ENCODE measurements around the gene PTPRD. TPM values are rescaled to one million over a fixed set of nuclear protein-coding genes. Genes with fewer than 3 reads are reported as not detected.

Gene PTPRD
- total RNA-seq, 1 experiment from 2014 or later: 69.6 TPM

DNA sequence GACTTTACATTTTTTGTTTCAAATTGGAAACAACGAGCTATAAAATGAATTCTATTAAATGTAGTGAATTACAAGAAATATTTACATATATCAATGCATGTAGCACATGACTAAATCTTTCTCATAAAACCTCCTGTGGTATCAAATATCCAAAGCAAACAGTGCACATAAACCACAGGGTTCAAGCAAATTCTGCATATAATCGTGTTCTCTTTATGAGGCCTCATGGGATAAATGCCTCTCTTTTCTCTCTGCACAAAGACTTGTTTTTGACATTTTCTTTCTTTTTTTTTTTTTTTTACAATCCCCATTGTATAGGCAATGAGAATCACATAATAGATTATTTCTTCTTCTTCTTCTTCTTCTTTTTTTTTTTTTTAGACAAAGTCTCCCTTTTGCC is 1696.0 kb downstream of the PTPRD start:
- H3K4me1 Mint-ChIP-seq: no peaks in the 10 kb centered on the region
- no peak overlapping the region for H3K27ac Mint-ChIP-seq

DNA sequence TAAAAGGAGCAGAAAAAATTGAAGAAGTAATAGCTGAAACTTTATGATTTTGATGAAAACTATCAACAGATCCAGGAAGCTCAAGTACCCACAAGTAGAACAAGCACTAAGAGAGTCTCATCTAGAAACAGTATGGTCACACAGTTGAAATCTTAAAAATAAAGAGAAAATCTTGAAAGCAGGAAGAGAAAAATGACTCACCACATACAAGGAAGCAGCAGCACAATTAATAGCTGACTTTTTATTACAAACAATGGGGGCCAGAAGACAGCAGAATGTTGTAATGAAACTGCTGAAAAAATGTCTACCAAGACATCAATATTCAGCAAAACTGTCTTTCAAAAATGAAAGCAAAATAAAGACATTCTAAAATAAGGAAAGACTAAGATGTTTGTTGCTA is 1704.9 kb downstream of the PTPRD start:
- H3K27me3 Mint-ChIP-seq (ENCODE audit: low read depth): no peaks in the 10 kb centered on the region
- peaks cover 7% of the 10 kb centered on the region for H3K9me3 Mint-ChIP-seq
- POLR2A ChIA-PET: no interaction called here
- DNase-seq (ENCODE audit: low spot score) (no peak), ATAC-seq (no peak)
- TF ChIP-seq GRHL2 (CRISPR knock-in tag; IDR thresholded peaks at IDR 0.05; ENCODE audit: insufficient replicate concordance, severe bottlenecking): no peak
- H3K4me3 Mint-ChIP-seq: no peak overlapping the region
- H3K4me1 Mint-ChIP-seq: no peaks in the 10 kb centered on the region
- H3K36me3 Mint-ChIP-seq: no peaks in the 10 kb centered on the region
- CTCF ChIA-PET: interaction anchor here (3.8 kb wide), 1 partner anchor 12 kb away, joined by 13 read pairs; no protein-coding TSS in a partner anchor
- H3K27ac Mint-ChIP-seq: no peak overlapping the region

More for the DNA sequence above, 1696.0 kb downstream of the PTPRD start:
- H3K27me3 Mint-ChIP-seq (ENCODE audit: low read depth): no peaks in the 10 kb centered on the region
- TF ChIP-seq ZNF423 (CRISPR knock-in tag; IDR thresholded peaks at IDR 0.05): no peak
- TF ChIP-seq CREB1 (CRISPR knock-in tag; IDR thresholded peaks at IDR 0.05): no peak
- no peak for TF ChIP-seq RORB (CRISPR knock-in tag; IDR thresholded peaks at IDR 0.05)
- TF ChIP-seq, protein P1, sequence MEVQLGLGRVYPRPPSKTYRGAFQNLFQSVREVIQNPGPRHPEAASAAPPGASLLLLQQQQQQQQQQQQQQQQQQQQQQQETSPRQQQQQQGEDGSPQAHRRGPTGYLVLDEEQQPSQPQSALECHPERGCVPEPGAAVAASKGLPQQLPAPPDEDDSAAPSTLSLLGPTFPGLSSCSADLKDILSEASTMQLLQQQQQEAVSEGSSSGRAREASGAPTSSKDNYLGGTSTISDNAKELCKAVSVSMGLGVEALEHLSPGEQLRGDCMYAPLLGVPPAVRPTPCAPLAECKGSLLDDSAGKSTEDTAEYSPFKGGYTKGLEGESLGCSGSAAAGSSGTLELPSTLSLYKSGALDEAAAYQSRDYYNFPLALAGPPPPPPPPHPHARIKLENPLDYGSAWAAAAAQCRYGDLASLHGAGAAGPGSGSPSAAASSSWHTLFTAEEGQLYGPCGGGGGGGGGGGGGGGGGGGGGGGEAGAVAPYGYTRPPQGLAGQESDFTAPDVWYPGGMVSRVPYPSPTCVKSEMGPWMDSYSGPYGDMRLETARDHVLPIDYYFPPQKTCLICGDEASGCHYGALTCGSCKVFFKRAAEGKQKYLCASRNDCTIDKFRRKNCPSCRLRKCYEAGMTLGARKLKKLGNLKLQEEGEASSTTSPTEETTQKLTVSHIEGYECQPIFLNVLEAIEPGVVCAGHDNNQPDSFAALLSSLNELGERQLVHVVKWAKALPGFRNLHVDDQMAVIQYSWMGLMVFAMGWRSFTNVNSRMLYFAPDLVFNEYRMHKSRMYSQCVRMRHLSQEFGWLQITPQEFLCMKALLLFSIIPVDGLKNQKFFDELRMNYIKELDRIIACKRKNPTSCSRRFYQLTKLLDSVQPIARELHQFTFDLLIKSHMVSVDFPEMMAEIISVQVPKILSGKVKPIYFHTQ (CRISPR knock-in tag; IDR thresholded peaks at IDR 0.05): no peak
- TF ChIP-seq, protein P2, sequence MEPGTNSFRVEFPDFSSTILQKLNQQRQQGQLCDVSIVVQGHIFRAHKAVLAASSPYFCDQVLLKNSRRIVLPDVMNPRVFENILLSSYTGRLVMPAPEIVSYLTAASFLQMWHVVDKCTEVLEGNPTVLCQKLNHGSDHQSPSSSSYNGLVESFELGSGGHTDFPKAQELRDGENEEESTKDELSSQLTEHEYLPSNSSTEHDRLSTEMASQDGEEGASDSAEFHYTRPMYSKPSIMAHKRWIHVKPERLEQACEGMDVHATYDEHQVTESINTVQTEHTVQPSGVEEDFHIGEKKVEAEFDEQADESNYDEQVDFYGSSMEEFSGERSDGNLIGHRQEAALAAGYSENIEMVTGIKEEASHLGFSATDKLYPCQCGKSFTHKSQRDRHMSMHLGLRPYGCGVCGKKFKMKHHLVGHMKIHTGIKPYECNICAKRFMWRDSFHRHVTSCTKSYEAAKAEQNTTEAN (CRISPR knock-in tag; IDR thresholded peaks at IDR 0.05): no peak
- TF ChIP-seq, protein P3, sequence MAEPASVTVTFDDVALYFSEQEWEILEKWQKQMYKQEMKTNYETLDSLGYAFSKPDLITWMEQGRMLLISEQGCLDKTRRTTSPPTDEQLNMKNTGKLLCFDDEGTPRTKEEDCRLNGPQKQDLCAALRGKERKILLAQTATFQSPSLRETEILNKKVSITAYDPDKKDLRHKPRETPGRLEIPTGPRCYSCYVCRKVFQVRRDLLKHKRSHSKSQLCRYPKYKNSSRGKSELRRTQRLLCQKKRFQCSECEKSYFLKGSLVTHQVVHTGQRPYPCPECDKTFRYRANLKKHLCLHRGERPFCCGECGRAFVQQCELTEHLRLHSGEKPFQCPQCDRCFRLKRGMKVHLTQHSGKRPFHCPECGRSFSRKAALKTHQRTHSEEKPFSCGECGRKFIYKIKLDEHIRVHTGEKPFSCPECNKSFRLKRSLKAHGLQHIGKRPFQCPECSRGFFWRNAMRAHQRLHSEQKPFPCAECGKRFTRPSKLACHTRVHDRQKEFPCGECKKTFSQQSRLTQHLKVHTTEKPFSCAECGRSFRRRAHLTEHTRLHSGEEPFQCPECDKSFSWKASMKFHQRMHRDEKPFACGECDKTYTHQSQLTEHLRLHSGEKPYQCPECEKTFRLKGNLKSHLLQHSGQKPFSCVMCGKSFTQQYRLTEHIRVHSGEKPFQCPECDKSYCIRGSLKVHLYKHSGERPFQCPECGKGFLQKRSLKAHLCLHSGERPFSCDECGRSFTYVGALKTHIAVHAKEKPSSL (CRISPR knock-in tag; conservative IDR thresholded peaks at IDR 0.05): no peak
- TF ChIP-seq NFYB (CRISPR knock-in tag; conservative IDR thresholded peaks at IDR 0.05; ENCODE audit: low read depth): no peak
- TF ChIP-seq, protein P4, sequence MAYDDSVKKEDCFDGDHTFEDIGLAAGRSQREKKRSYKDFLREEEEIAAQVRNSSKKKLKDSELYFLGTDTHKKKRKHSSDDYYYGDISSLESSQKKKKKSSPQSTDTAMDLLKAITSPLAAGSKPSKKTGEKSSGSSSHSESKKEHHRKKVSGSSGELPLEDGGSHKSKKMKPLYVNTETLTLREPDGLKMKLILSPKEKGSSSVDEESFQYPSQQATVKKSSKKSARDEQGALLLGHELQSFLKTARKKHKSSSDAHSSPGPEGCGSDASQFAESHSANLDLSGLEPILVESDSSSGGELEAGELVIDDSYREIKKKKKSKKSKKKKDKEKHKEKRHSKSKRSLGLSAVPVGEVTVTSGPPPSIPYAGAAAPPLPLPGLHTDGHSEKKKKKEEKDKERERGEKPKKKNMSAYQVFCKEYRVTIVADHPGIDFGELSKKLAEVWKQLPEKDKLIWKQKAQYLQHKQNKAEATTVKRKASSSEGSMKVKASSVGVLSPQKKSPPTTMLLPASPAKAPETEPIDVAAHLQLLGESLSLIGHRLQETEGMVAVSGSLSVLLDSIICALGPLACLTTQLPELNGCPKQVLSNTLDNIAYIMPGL (CRISPR knock-in tag; IDR thresholded peaks at IDR 0.05): no peak
- no peak for TF ChIP-seq ZNF232 (CRISPR knock-in tag; IDR thresholded peaks at IDR 0.05)
- ATAC-seq: no peak
- H3K4me3 Mint-ChIP-seq: no peak overlapping the region
- ChIA-PET POLR2A (no interaction called here), CTCF (no interaction called here)
- H3K36me3 Mint-ChIP-seq: no peaks in the 10 kb centered on the region
- no peak for DNase-seq (ENCODE audit: low spot score)
- no peaks in the 10 kb centered on the region for H3K9me3 Mint-ChIP-seq

DNA sequence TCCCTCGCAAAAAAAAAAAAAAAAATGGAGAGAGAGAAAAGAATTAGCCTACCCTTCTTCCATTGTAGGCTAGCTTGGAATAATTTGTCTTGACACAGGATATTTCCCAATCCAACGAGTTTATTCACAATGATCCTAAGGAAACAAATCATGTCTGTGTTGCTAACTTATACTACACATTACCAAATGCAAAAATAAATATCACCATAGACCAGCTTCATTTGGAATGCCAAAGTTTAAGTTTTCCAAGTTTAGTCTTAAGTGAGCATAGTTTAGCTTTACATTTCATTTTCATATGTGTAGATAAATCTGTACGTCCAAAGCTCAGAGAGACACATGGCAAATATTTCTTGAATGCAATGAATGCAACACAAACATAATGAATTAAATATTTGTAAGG is 1707.1 kb downstream of the PTPRD start:
- H3K27me3 Mint-ChIP-seq (ENCODE audit: low read depth): no peaks in the 10 kb centered on the region
- peaks cover 7% of the 10 kb centered on the region for H3K9me3 Mint-ChIP-seq
- H3K27ac Mint-ChIP-seq: no peak overlapping the region
- ChIA-PET POLR2A (no interaction called here), CTCF (interaction anchor here (3.8 kb wide), 1 partner anchor 10 kb away, joined by 13 read pairs; no protein-coding TSS in a partner anchor)
- H3K4me3 Mint-ChIP-seq: no peak overlapping the region
- no peaks in the 10 kb centered on the region for H3K36me3 Mint-ChIP-seq
- no peak for ATAC-seq
- no peaks in the 10 kb centered on the region for H3K4me1 Mint-ChIP-seq
- DNase-seq (ENCODE audit: low spot score): no peak
- no peak for TF ChIP-seq CBFB (CRISPR knock-in tag; IDR thresholded peaks at IDR 0.05; ENCODE audit: low read depth)
- no peak for TF ChIP-seq FOXJ3 (CRISPR knock-in tag; IDR thresholded peaks at IDR 0.05; ENCODE audit: borderline replicate concordance)
- TF ChIP-seq, protein P5, sequence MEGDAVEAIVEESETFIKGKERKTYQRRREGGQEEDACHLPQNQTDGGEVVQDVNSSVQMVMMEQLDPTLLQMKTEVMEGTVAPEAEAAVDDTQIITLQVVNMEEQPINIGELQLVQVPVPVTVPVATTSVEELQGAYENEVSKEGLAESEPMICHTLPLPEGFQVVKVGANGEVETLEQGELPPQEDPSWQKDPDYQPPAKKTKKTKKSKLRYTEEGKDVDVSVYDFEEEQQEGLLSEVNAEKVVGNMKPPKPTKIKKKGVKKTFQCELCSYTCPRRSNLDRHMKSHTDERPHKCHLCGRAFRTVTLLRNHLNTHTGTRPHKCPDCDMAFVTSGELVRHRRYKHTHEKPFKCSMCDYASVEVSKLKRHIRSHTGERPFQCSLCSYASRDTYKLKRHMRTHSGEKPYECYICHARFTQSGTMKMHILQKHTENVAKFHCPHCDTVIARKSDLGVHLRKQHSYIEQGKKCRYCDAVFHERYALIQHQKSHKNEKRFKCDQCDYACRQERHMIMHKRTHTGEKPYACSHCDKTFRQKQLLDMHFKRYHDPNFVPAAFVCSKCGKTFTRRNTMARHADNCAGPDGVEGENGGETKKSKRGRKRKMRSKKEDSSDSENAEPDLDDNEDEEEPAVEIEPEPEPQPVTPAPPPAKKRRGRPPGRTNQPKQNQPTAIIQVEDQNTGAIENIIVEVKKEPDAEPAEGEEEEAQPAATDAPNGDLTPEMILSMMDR (IDR thresholded peaks at IDR 0.05): no peak
- TF ChIP-seq ZNF232 (CRISPR knock-in tag; IDR thresholded peaks at IDR 0.05): no peak
- no peak for TF ChIP-seq TEAD4 (CRISPR knock-in tag; IDR thresholded peaks at IDR 0.05)
- TF ChIP-seq SMAD3 (CRISPR knock-in tag; IDR thresholded peaks at IDR 0.05; ENCODE audit: borderline replicate concordance): no peak
- no peak for TF ChIP-seq NR2C2 (CRISPR knock-in tag; IDR thresholded peaks at IDR 0.05)
- TF ChIP-seq, protein P6, sequence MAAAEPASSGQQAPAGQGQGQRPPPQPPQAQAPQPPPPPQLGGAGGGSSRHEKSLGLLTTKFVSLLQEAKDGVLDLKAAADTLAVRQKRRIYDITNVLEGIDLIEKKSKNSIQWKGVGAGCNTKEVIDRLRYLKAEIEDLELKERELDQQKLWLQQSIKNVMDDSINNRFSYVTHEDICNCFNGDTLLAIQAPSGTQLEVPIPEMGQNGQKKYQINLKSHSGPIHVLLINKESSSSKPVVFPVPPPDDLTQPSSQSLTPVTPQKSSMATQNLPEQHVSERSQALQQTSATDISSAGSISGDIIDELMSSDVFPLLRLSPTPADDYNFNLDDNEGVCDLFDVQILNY (CRISPR knock-in tag; IDR thresholded peaks at IDR 0.05): no peak
- no peak for TF ChIP-seq ETV6 (CRISPR knock-in tag; IDR thresholded peaks at IDR 0.05)
- no peak for TF ChIP-seq JAZF1 (CRISPR knock-in tag; IDR thresholded peaks at IDR 0.05)
- TF ChIP-seq, protein P4 (CRISPR knock-in tag; IDR thresholded peaks at IDR 0.05): no peak
- no peak for TF ChIP-seq IRF2 (CRISPR knock-in tag; IDR thresholded peaks at IDR 0.05; ENCODE audit: borderline replicate concordance, low read depth)
